GM23338 (cell line): ENCODE data around the gene BNIP5. TPM values are rescaled to one million over a fixed set of nuclear protein-coding genes. Genes with fewer than 3 reads are reported as not detected.

ENCODE experiments used
- ATAC-seq: fragments of 200-7000 bp; cut with Tn5 transposase; 3 replicates; pipeline ENCODE4 v1.9.1; 2020
- DNase-seq: peaks from one replicate; pipeline ENCODE4 v3.0.0-alpha.2; 2015; ENCODE audit warnings: low spot score
- H2AFZ ChIP-seq: fragments of 200-600 bp; sonication (generic); 2 replicates; pipeline ENCODE4 v1.8.0; 2016; ENCODE audit warnings: antibody characterized with exemption, mild to moderate bottlenecking, moderate library complexity
- H3F3A ChIP-seq: fragments of 200-600 bp; sonication (generic); replicated peaks from 2 replicates; pipeline ENCODE4 v1.8.0; 2017; ENCODE audit warnings: antibody characterized with exemption, mixed run types, low read depth
- H3K27ac ChIP-seq: fragments of 200-600 bp; sonication (generic); 2 replicates; pipeline ENCODE4 v1.6.1; 2016; ENCODE audit warnings: low read depth
- H3K27me3 ChIP-seq: fragments of 200-600 bp; sonication (generic); 2 replicates; pipeline ENCODE4 v1.8.0; 2016; ENCODE audit warnings: mild to moderate bottlenecking, mixed run types, moderate library complexity; ENCODE audit not compliant: insufficient read depth
- H3K36me3 ChIP-seq: fragments of 200-600 bp; sonication (generic); 2 replicates; pipeline ENCODE4 v1.8.0; 2016; ENCODE audit warnings: mild to moderate bottlenecking; ENCODE audit not compliant: insufficient read depth
- H3K4me1 ChIP-seq: fragments of 200-600 bp; sonication (generic); 2 replicates; pipeline ENCODE4 v1.8.0; 2016; ENCODE audit warnings: mild to moderate bottlenecking, moderate library complexity; ENCODE audit not compliant: insufficient read depth
- H3K4me2 ChIP-seq: fragments of 200-600 bp; sonication (generic); 2 replicates; pipeline ENCODE4 v1.7.1; 2017; ENCODE audit warnings: mixed run types
- H3K4me3 ChIP-seq: fragments of 200-600 bp; sonication (generic); 2 replicates; pipeline ENCODE4 v1.6.1; 2016; ENCODE audit warnings: mixed run types
- H3K79me2 ChIP-seq: fragments of 200-600 bp; sonication (generic); replicated peaks from 2 replicates; pipeline ENCODE4 v1.8.0; 2017; ENCODE audit warnings: mild to moderate bottlenecking; ENCODE audit not compliant: insufficient read depth
- H3K9me2 ChIP-seq: fragments of 200-600 bp; sonication (generic); 2 replicates; pipeline ENCODE4 v1.8.0; 2017; ENCODE audit not compliant: insufficient read depth
- H4K20me1 ChIP-seq: fragments of 200-600 bp; sonication (generic); replicated peaks from 2 replicates; pipeline ENCODE4 v1.8.0; 2017; ENCODE audit warnings: mild to moderate bottlenecking; ENCODE audit not compliant: insufficient read depth
- H3K27ac Mint-ChIP-seq: 2 replicates; pipeline ENCODE4 v1.8.0; 2020; ENCODE audit warnings: inconsistent platforms, mild to moderate bottlenecking, moderate library complexity, mixed read lengths
- H3K27me3 Mint-ChIP-seq: 3 replicates; pipeline ENCODE4 v1.8.0; 2022; ENCODE audit warnings: low read depth, mild to moderate bottlenecking, moderate library complexity, mixed read lengths, inconsistent platforms; ENCODE audit not compliant: insufficient read depth, poor library complexity
- H3K36me3 Mint-ChIP-seq: 3 replicates; pipeline ENCODE4 v1.8.0; 2021; ENCODE audit warnings: low read depth, mild to moderate bottlenecking, inconsistent platforms, moderate library complexity, mixed read lengths
- H3K4me1 Mint-ChIP-seq: 3 replicates; pipeline ENCODE4 v1.8.0; 2020; ENCODE audit warnings: mild to moderate bottlenecking, inconsistent platforms, mixed read lengths
- H3K4me3 Mint-ChIP-seq: 3 replicates; pipeline ENCODE4 v1.8.0; 2021; ENCODE audit warnings: moderate library complexity, mild to moderate bottlenecking, inconsistent platforms, mixed read lengths
- H3K9me3 Mint-ChIP-seq: 3 replicates; pipeline ENCODE4 v1.8.0; 2020; ENCODE audit warnings: moderate library complexity, mild to moderate bottlenecking, inconsistent platforms, mixed read lengths
- CREB1 ChIP-seq: fragments of 250-450 bp; sonication (Bioruptor Pico); IDR thresholded peaks from 2 replicates; pipeline ENCODE4 v1.5.0; 2020; ENCODE audit warnings: low read depth, mild to moderate bottlenecking, moderate library complexity
- ETS1 ChIP-seq: IDR thresholded peaks from 2 replicates; pipeline ENCODE4 v1.6.1; 2016; ENCODE audit warnings: antibody characterized with exemption
- EZH2 ChIP-seq: fragments of 200-600 bp; sonication (generic); IDR thresholded peaks from one replicate; pipeline ENCODE4 v1.8.0; 2017; ENCODE audit warnings: antibody characterized with exemption, mild to moderate bottlenecking, low read depth; ENCODE audit not compliant: unreplicated experiment
- EZH2phosphoT487 ChIP-seq: fragments of 200-600 bp; sonication (generic); IDR thresholded peaks from one replicate; pipeline ENCODE4 v1.8.1; 2018; ENCODE audit warnings: antibody characterized with exemption; ENCODE audit not compliant: unreplicated experiment
- JUNB ChIP-seq: IDR thresholded peaks from one replicate; pipeline ENCODE4 v1.6.1; 2016; ENCODE audit warnings: antibody characterized with exemption; ENCODE audit not compliant: unreplicated experiment
- NANOG ChIP-seq: IDR thresholded peaks from 2 replicates; pipeline ENCODE4 v1.6.1; 2016; ENCODE audit warnings: antibody characterized with exemption, borderline replicate concordance
- POLR2AphosphoS5 ChIP-seq: IDR thresholded peaks from 2 replicates; pipeline ENCODE4 v1.6.1; 2016; ENCODE audit warnings: antibody characterized with exemption, low read depth
- REST ChIP-seq: IDR thresholded peaks from one replicate; pipeline ENCODE4 v1.6.1; 2018; ENCODE audit warnings: antibody characterized with exemption; ENCODE audit not compliant: unreplicated experiment
- STAT1 ChIP-seq: IDR thresholded peaks from one replicate; pipeline ENCODE4 v1.6.1; 2016; ENCODE audit warnings: antibody characterized with exemption; ENCODE audit not compliant: unreplicated experiment
- ZNF114 ChIP-seq: fragments of 250-450 bp; sonication (Bioruptor Pico); IDR thresholded peaks from 2 replicates; pipeline ENCODE4 v1.5.0; 2020; ENCODE audit warnings: mild to moderate bottlenecking, moderate library complexity
- ZNF331 ChIP-seq: fragments of 250-450 bp; sonication (Bioruptor Pico); IDR thresholded peaks from 2 replicates; pipeline ENCODE4 v1.5.0; 2020; ENCODE audit warnings: low read depth, mild to moderate bottlenecking, moderate library complexity
- ZNF462 ChIP-seq: fragments of 250-450 bp; sonication (Bioruptor Pico); IDR thresholded peaks from 2 replicates; pipeline ENCODE4 v1.5.0; 2020; ENCODE audit warnings: mild to moderate bottlenecking, moderate library complexity
- polyA plus RNA-seq: library from polyadenylated mRNA; unstranded; fragments of >200 nt; fragmentation: Nextera tagmentation; extraction: Ambion mirVana; gene quantifications from 2 replicates; pipeline ENCODE4 v1.2.1, GENCODE V29; 2016
- total RNA-seq: library from RNA; depleted of rRNA; stranded (reverse); fragments of >200 nt; shearing (Covaris generic); gene quantifications from 2 replicates; pipeline ENCODE4 v1.2.3, GENCODE V29; 2014

The BNIP5 gene
- total and polyA plus RNA-seq, 2 experiments from 2014 or later = not detected

GRCh38 chr6:36301781-36302180 is 34.9 kb downstream of the BNIP5 start:
- peaks cover 5% of the 10 kb centered on the region; the same call in 1 of the 2 replicates for H3K4me1 ChIP-seq
- no peak overlapping the region for H3K4me3 ChIP-seq
- TF ChIP-seq ETS1 (no peak), ZNF331 (CRISPR knock-in tag) (no peak), EZH2 (no peak), STAT1 (no peak), NANOG (no peak), POLR2AphosphoS5 (no peak), ZNF462 (CRISPR knock-in tag) (no peak), JUNB (no peak), ZNF114 (no peak), REST (no peak), EZH2phosphoT487 (no peak), CREB1 (CRISPR knock-in tag) (no peak)
- H3F3A ChIP-seq = no peaks in the 10 kb centered on the region
- no peaks in the 10 kb centered on the region for H3K36me3 Mint-ChIP-seq
- no peaks in the 10 kb centered on the region for H3K9me2 ChIP-seq
- no peak overlapping the region for H3K27ac Mint-ChIP-seq
- peaks cover 8% of the 10 kb centered on the region for H3K4me1 Mint-ChIP-seq
- ATAC-seq (no peak), DNase-seq (no peak)
- H3K9me3 Mint-ChIP-seq = no peaks in the 10 kb centered on the region
- H2AFZ ChIP-seq = no peak overlapping the region
- H3K4me3 Mint-ChIP-seq = no peak overlapping the region
- no peaks in the 10 kb centered on the region for H3K27me3 ChIP-seq
- no peaks in the 10 kb centered on the region for H3K36me3 ChIP-seq
- peaks cover 3% of the 10 kb centered on the region for H3K27me3 Mint-ChIP-seq
- H3K4me2 ChIP-seq = no peak overlapping the region
- H3K27ac ChIP-seq = no peak overlapping the region
- H4K20me1 ChIP-seq = no peaks in the 10 kb centered on the region
- no peaks in the 10 kb centered on the region for H3K79me2 ChIP-seq
